Measurements from ENCODE around the gene AHR.
A peak's percentile ranks its signal among the peaks of the same experiment; 100 is the strongest.

The AHR gene

GRCh38 chr7:17300437-17300836, 2.0 kb downstream of the AHR start:
- H3K18ac ChIP-seq (ENCODE audit: low read length), result no peak overlapping the region
- WGBS (ENCODE audit: extremely low coverage, insufficient coverage, insufficient read length), result no CpG with 5 or more reads among the region's 1 CpG
- no peak overlapping the region for H4K8ac ChIP-seq (ENCODE audit: low read depth, low read length)
- no peak overlapping the region for H2BK120ac ChIP-seq (ENCODE audit: insufficient read depth, low read length, poor library complexity)
- H3K9ac ChIP-seq (ENCODE audit: low read length), result no peak overlapping the region
- H4K12ac ChIP-seq (ENCODE audit: low read depth, low read length), result no peak overlapping the region
- no peaks in the 10 kb centered on the region for H3K27me3 ChIP-seq (ENCODE audit: insufficient read depth, low read length)
- no peak for DNase-seq
- H2BK5ac ChIP-seq (ENCODE audit: low read depth, low read length, poor library complexity), result no peak overlapping the region
- H3K4ac ChIP-seq (ENCODE audit: low read depth, low read length), result no peak overlapping the region
- H3K79me2 ChIP-seq (ENCODE audit: control insufficient read depth, insufficient read depth, low read length, poor library complexity), result peaks cover 3% of the 10 kb centered on the region
- H3K27ac ChIP-seq (ENCODE audit: low read depth, low read length), result no peak overlapping the region
- H2BK12ac ChIP-seq (ENCODE audit: low read length), result no peak overlapping the region
- H3K4me1 ChIP-seq (ENCODE audit: control insufficient read depth in 1 of 2, insufficient read depth in 2 of 2, low read length in 2 of 2), result no peaks in the 10 kb centered on the region
- no peaks in the 10 kb centered on the region for H3K9me3 ChIP-seq (ENCODE audit: insufficient read depth, low read depth, low read length)
- no peak overlapping the region for H2AK5ac ChIP-seq (ENCODE audit: low read length)
- peaks cover 6% of the 10 kb centered on the region for H3K79me1 ChIP-seq (ENCODE audit: low read length)
- no peak overlapping the region for H3K4me2 ChIP-seq (ENCODE audit: low read length)
- H3K4me3 ChIP-seq (ENCODE audit: low read depth, low read length), result no peak overlapping the region
- H4K91ac ChIP-seq (ENCODE audit: low read depth, low read length), result no peak overlapping the region
- H2AFZ ChIP-seq (ENCODE audit: insufficient read depth, low read length, poor library complexity), result no peak overlapping the region
- H3K14ac ChIP-seq (ENCODE audit: low read length), result no peak overlapping the region
- no peak overlapping the region for H3K23ac ChIP-seq (ENCODE audit: low read length)
- H3K36me3 ChIP-seq (ENCODE audit: control insufficient read depth in 1 of 2, insufficient read depth in 2 of 2, low read length in 2 of 2), result no peaks in the 10 kb centered on the region

- no peaks in the 10 kb centered on the region for H3K4me1 ChIP-seq (ENCODE audit: control insufficient read depth in 1 of 2, insufficient read depth in 2 of 2, low read length in 2 of 2)
- H3K9me3 ChIP-seq (ENCODE audit: insufficient read depth, low read depth, low read length), result no peaks in the 10 kb centered on the region
- H3K27me3 ChIP-seq (ENCODE audit: insufficient read depth, low read length), result no peaks in the 10 kb centered on the region
- DNase-seq, result peak; percentile 33 to 76
- H3K4ac ChIP-seq (ENCODE audit: low read depth, low read length), result no peak overlapping the region
- no peak overlapping the region for H3K23ac ChIP-seq (ENCODE audit: low read length)
- no peak overlapping the region for H3K9ac ChIP-seq (ENCODE audit: low read length)
- H2AK5ac ChIP-seq (ENCODE audit: low read length), result no peak overlapping the region
- H2BK5ac ChIP-seq (ENCODE audit: low read depth, low read length, poor library complexity), result no peak overlapping the region
- H3K79me2 ChIP-seq (ENCODE audit: control insufficient read depth, insufficient read depth, low read length, poor library complexity), result peaks cover 3% of the 10 kb centered on the region
- H3K79me1 ChIP-seq (ENCODE audit: low read length), result peaks cover 6% of the 10 kb centered on the region
- no peak overlapping the region for H4K91ac ChIP-seq (ENCODE audit: low read depth, low read length)
- H3K36me3 ChIP-seq (ENCODE audit: control insufficient read depth in 1 of 2, insufficient read depth in 2 of 2, low read length in 2 of 2), result no peaks in the 10 kb centered on the region
- H4K12ac ChIP-seq (ENCODE audit: low read depth, low read length), result no peak overlapping the region
- H2BK12ac ChIP-seq (ENCODE audit: low read length), result no peak overlapping the region
- H2BK120ac ChIP-seq (ENCODE audit: insufficient read depth, low read length, poor library complexity), result no peak overlapping the region
- H3K27ac ChIP-seq (ENCODE audit: low read depth, low read length), result no peak overlapping the region
- H3K4me3 ChIP-seq (ENCODE audit: low read depth, low read length), result no peak overlapping the region
- no peak overlapping the region for H4K8ac ChIP-seq (ENCODE audit: low read depth, low read length)
- H2AFZ ChIP-seq (ENCODE audit: insufficient read depth, low read length, poor library complexity), result no peak overlapping the region
- no peak overlapping the region for H3K18ac ChIP-seq (ENCODE audit: low read length)
- no CpG with 5 or more reads among the region's 2 CpGs for whole genome bisulfite sequencing (ENCODE audit: extremely low coverage, insufficient coverage, insufficient read length)
- no peak overlapping the region for H3K14ac ChIP-seq (ENCODE audit: low read length)
- H3K4me2 ChIP-seq (ENCODE audit: low read length), result no peak overlapping the region
These were observed 3.3 kb downstream of the AHR start for GRCh38 chr7:17301471-17302456.

- Histone ChIP-seq H3K9me3 (ENCODE audit: insufficient read depth, low read depth, low read length) (no peaks in the 10 kb centered on the region), H2AK5ac (ENCODE audit: low read length) (no peak overlapping the region), H3K27me3 (ENCODE audit: insufficient read depth, low read length) (no peaks in the 10 kb centered on the region), H3K4ac (ENCODE audit: low read depth, low read length) (no peak overlapping the region), H3K4me1 (ENCODE audit: control insufficient read depth in 1 of 2, insufficient read depth in 2 of 2, low read length in 2 of 2) (no peaks in the 10 kb centered on the region), H3K27ac (ENCODE audit: low read depth, low read length) (no peak overlapping the region), H2BK12ac (ENCODE audit: low read length) (no peak overlapping the region), H3K36me3 (ENCODE audit: control insufficient read depth in 1 of 2, insufficient read depth in 2 of 2, low read length in 2 of 2) (no peaks in the 10 kb centered on the region), H3K79me1 (ENCODE audit: low read length) (peaks cover 6% of the 10 kb centered on the region), H4K91ac (ENCODE audit: low read depth, low read length) (no peak overlapping the region), H3K14ac (ENCODE audit: low read length) (no peak overlapping the region), H2BK120ac (ENCODE audit: insufficient read depth, low read length, poor library complexity) (no peak overlapping the region), H4K8ac (ENCODE audit: low read depth, low read length) (no peak overlapping the region), H2BK5ac (ENCODE audit: low read depth, low read length, poor library complexity) (no peak overlapping the region), H3K4me3 (ENCODE audit: low read depth, low read length) (no peak overlapping the region), H3K4me2 (ENCODE audit: low read length) (no peak overlapping the region), H2AFZ (ENCODE audit: insufficient read depth, low read length, poor library complexity) (no peak overlapping the region), H3K9ac (ENCODE audit: low read length) (no peak overlapping the region), H3K79me2 (ENCODE audit: control insufficient read depth, insufficient read depth, low read length, poor library complexity) (peaks cover 3% of the 10 kb centered on the region), H3K23ac (ENCODE audit: low read length) (no peak overlapping the region), H3K18ac (ENCODE audit: low read length) (no peak overlapping the region), H4K12ac (ENCODE audit: low read depth, low read length) (no peak overlapping the region)
- DNase-seq, result peak in 1 of 2 donors; percentile 22
- no CpG with 5 or more reads among the region's 8 CpGs for WGBS (ENCODE audit: extremely low coverage, insufficient coverage, insufficient read length)
These were observed 4.2 kb downstream of the AHR start for GRCh38 chr7:17302575-17303142.

GRCh38 chr7:17304926-17305325, 6.5 kb downstream of the AHR start:
- H2AK5ac ChIP-seq (ENCODE audit: low read length), result no peak overlapping the region
- no peak overlapping the region for H3K4ac ChIP-seq (ENCODE audit: low read depth, low read length)
- H3K23ac ChIP-seq (ENCODE audit: low read length), result no peak overlapping the region
- H3K9ac ChIP-seq (ENCODE audit: low read length), result no peak overlapping the region
- H3K9me3 ChIP-seq (ENCODE audit: insufficient read depth, low read depth, low read length), result no peaks in the 10 kb centered on the region
- H3K18ac ChIP-seq (ENCODE audit: low read length), result no peak overlapping the region
- no peaks in the 10 kb centered on the region for H3K79me2 ChIP-seq (ENCODE audit: control insufficient read depth, insufficient read depth, low read length, poor library complexity)
- peak; percentile 0 to 42 for DNase-seq
- no peak overlapping the region for H3K4me2 ChIP-seq (ENCODE audit: low read length)
- no peak overlapping the region for H3K27ac ChIP-seq (ENCODE audit: low read depth, low read length)
- H3K79me1 ChIP-seq (ENCODE audit: low read length), result no peaks in the 10 kb centered on the region
- H3K36me3 ChIP-seq (ENCODE audit: control insufficient read depth in 1 of 2, insufficient read depth in 2 of 2, low read length in 2 of 2), result no peaks in the 10 kb centered on the region
- no peaks in the 10 kb centered on the region for H3K27me3 ChIP-seq (ENCODE audit: insufficient read depth, low read length)
- H4K12ac ChIP-seq (ENCODE audit: low read depth, low read length), result no peak overlapping the region
- H2BK12ac ChIP-seq (ENCODE audit: low read length), result no peak overlapping the region
- no peak overlapping the region for H2BK5ac ChIP-seq (ENCODE audit: low read depth, low read length, poor library complexity)
- no peak overlapping the region for H4K91ac ChIP-seq (ENCODE audit: low read depth, low read length)
- no peak overlapping the region for H4K8ac ChIP-seq (ENCODE audit: low read depth, low read length)
- H3K4me1 ChIP-seq (ENCODE audit: control insufficient read depth in 1 of 2, insufficient read depth in 2 of 2, low read length in 2 of 2), result no peaks in the 10 kb centered on the region
- H3K14ac ChIP-seq (ENCODE audit: low read length), result no peak overlapping the region
- no peak overlapping the region for H2AFZ ChIP-seq (ENCODE audit: insufficient read depth, low read length, poor library complexity)
- no peak overlapping the region for H2BK120ac ChIP-seq (ENCODE audit: insufficient read depth, low read length, poor library complexity)
- H3K4me3 ChIP-seq (ENCODE audit: low read depth, low read length), result no peak overlapping the region
